SU-DHL-6 (cell line): ENCODE results near the gene KY.
"Not testable (repeated sequence)": the region's sequence is repeated elsewhere in the genome, so short reads cannot be mapped to it uniquely, and the experiment has no call there.

Experiments
- H2AFZ ChIP-seq: fragments of 200-600 bp; sonication (generic); 2 replicates; pipeline ENCODE4 v1.6.1; 2014; ENCODE audit warnings: low read depth, mild to moderate bottlenecking, moderate library complexity, mixed read lengths, antibody characterized with exemption, low read length; ENCODE audit not compliant: severe bottlenecking
- H3F3A ChIP-seq: fragments of 200-600 bp; shearing (Covaris generic); 2 replicates; pipeline ENCODE4 v1.6.0; 2016; ENCODE audit warnings: antibody characterized with exemption, mild to moderate bottlenecking; ENCODE audit not compliant: insufficient read depth
- H3K27ac ChIP-seq: fragments of 200-600 bp; sonication (generic); 2 replicates; pipeline ENCODE4 v1.5.1; 2016; ENCODE audit warnings: low read depth, mild to moderate bottlenecking, low read length, moderate library complexity, mixed read lengths
- H3K27me3 ChIP-seq: fragments of 200-600 bp; sonication (generic), shearing (Covaris generic); 2 replicates; pipeline ENCODE4 v1.6.0; 2014; ENCODE audit warnings: mild to moderate bottlenecking, low read length
- H3K36me3 ChIP-seq: fragments of 200-600 bp; sonication (generic); 2 replicates; pipeline ENCODE4 v1.6.1; 2014; ENCODE audit warnings: mild to moderate bottlenecking, low read length, mixed read lengths
- H3K4me2 ChIP-seq: fragments of 300-600, 200-600 bp; shearing (Covaris generic), sonication (generic); 2 replicates; pipeline ENCODE4 v1.6.0; 2014; ENCODE audit warnings: low read length, low read depth, mild to moderate bottlenecking; ENCODE audit not compliant: poor library complexity, severe bottlenecking
- H3K4me3 ChIP-seq: fragments of 200-600 bp; sonication (generic); 2 replicates; pipeline ENCODE4 v1.5.1; 2014; ENCODE audit warnings: antibody characterized with exemption, low read length, mild to moderate bottlenecking, mixed read lengths; ENCODE audit not compliant: insufficient read depth, poor library complexity, severe bottlenecking
- H3K79me2 ChIP-seq: fragments of 200-600 bp; sonication (generic); 2 replicates; pipeline ENCODE4 v1.6.1; 2014; ENCODE audit warnings: mild to moderate bottlenecking, low read length, moderate library complexity; ENCODE audit not compliant: insufficient read depth
- H3K9ac ChIP-seq: fragments of 200-600 bp; sonication (generic); 2 replicates; pipeline ENCODE4 v1.7.0; 2014; ENCODE audit warnings: mild to moderate bottlenecking, low read length
- H3K9me2 ChIP-seq: fragments of 200-600 bp; sonication (generic); replicated peaks from 2 replicates; pipeline ENCODE4 v1.6.1; 2014; ENCODE audit warnings: low read length; ENCODE audit not compliant: insufficient read depth
- H3K9me3 ChIP-seq: fragments of 200-600 bp; sonication (generic); 2 replicates; pipeline ENCODE4 v1.6.1; 2014; ENCODE audit warnings: low read length, mixed read lengths; ENCODE audit not compliant: insufficient read depth
- H4K20me1 ChIP-seq: fragments of 200-600 bp; sonication (generic); 2 replicates; pipeline ENCODE4 v1.6.1; 2014; ENCODE audit warnings: low read depth, mild to moderate bottlenecking, antibody characterized with exemption, low read length, moderate library complexity, mixed read lengths
- CTCF ChIP-seq: fragments of 200-600 bp; sonication (generic); IDR thresholded peaks from one replicate; pipeline ENCODE4 v1.5.1; 2017; ENCODE audit warnings: antibody characterized with exemption, mild to moderate bottlenecking, low read length, moderate library complexity; ENCODE audit not compliant: insufficient read depth, poor library complexity, severe bottlenecking
- EZH2phosphoT487 ChIP-seq: fragments of 200-600 bp; sonication (generic), shearing (Covaris generic); conservative IDR thresholded peaks from 2 replicates; pipeline ENCODE4 v1.6.1; 2018; ENCODE audit warnings: mild to moderate bottlenecking, antibody characterized with exemption, low read length, moderate library complexity, mixed read lengths

Gene KY

DNA sequence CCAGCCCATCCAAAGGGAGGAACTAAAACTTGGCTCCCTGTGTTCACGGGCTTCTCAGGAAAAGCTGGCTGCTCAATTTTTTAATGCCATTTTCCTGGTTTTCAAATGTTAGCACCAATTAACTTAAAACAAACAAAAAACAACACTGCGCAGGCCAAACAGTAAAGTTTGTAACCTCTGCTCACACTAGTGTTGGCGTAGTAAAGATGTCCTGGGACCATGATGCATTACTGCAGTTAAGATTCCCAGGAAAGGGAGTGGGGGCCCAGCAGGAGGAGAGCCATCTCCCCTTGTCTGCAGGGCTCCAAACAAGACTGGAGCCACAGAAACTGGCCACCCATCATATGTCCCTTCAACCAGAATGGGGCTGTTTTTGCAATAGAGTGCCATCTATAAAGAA is 74.0 kb downstream of the KY start:
- Histone ChIP-seq H3K4me2 (no peak overlapping the region), H4K20me1 (no peaks in the 10 kb centered on the region), H3K36me3 (no peaks in the 10 kb centered on the region), H2AFZ (no peak overlapping the region), H3F3A (no peaks in the 10 kb centered on the region), H3K27ac (no peak overlapping the region), H3K9me3 (no peaks in the 10 kb centered on the region), H3K4me3 (no peak overlapping the region), H3K9me2 (no peaks in the 10 kb centered on the region), H3K9ac (no peak overlapping the region), H3K27me3 (no peaks in the 10 kb centered on the region), H3K79me2 (no peaks in the 10 kb centered on the region)
- TF ChIP-seq CTCF = no peak
- no peak for TF ChIP-seq EZH2phosphoT487

DNA sequence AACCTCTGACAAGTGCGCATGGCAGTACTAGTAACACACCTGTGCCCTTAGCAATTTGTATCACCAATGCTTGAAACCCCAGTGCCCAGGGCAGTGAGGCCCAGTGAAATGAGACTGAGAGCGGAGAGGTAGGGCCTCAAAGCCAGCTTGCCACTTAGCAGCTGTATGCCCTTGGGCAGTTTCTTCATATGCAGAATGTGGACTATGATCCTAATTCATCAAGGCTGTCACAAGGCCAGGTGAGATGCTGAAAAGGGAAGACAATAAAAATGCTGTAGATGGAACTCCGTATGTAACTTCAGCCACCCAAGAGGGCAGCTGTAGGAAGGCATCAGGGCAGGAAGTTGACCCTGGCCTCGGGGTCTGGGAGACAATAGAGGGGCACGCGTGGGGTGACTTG is 74.4 kb downstream of the KY start:
- H3K9me3 ChIP-seq = no peaks in the 10 kb centered on the region
- H3K27me3 ChIP-seq = no peaks in the 10 kb centered on the region
- no peak overlapping the region for H3K4me3 ChIP-seq
- no peak overlapping the region for H3K9ac ChIP-seq
- H3K9me2 ChIP-seq = no peaks in the 10 kb centered on the region
- H3K27ac ChIP-seq = no peak overlapping the region
- no peak overlapping the region for H2AFZ ChIP-seq
- H3F3A ChIP-seq = no peaks in the 10 kb centered on the region
- no peaks in the 10 kb centered on the region for H3K79me2 ChIP-seq
- H3K36me3 ChIP-seq = no peaks in the 10 kb centered on the region
- no peak overlapping the region for H3K4me2 ChIP-seq
- no peak for TF ChIP-seq EZH2phosphoT487
- TF ChIP-seq CTCF = no peak
- H4K20me1 ChIP-seq = no peaks in the 10 kb centered on the region

DNA sequence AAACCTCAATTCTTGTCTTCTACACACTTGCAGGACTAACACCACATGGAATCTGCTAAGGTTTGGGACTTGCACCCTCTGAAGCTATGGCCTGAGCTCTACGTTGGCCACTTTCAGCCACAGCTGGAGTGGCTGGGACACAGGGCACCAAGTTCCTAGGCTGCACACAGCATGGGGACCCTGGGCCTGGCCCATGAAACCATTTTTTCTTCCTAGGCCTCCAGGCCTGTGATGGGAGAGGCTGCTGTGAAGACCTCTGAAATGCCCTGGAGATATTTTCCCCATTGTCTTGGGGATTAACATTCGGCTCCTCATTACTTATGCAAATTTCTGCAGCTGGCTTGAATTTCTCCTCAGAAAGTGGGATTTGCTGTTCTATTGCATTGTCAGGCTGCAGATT is 80.9 kb downstream of the KY start:
- H4K20me1 ChIP-seq, H3K4me3 ChIP-seq, H3K27ac ChIP-seq, H3K9me2 ChIP-seq, H3F3A ChIP-seq, H2AFZ ChIP-seq, H3K9ac ChIP-seq, H3K9me3 ChIP-seq, H3K4me2 ChIP-seq, H3K27me3 ChIP-seq, H3K79me2 ChIP-seq, H3K36me3 ChIP-seq: not testable (repeated sequence)

DNA sequence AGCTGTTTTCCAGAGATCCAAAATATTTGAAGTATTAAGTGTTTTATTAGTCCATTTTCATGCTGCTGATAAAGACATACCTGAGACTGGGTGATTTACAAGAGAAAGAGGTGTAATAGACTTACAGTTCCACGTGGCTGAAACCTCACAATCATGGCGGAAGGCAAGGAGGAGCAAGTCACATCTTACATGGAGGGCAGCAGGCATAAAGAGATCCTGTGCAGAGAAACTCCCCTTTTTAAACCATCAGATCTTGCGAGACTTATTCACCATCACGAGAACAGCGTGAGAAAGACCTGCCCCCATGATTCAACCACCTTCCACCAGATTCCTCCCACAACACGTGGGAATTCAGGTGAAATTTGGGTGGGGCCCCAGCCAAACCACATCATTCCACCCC is 82.0 kb downstream of the KY start:
- peaks cover 5% of the 10 kb centered on the region; the same call in 1 of the 2 replicates for H3K9me3 ChIP-seq

More for the DNA sequence above, 82.0 kb downstream of the KY start:
- Histone ChIP-seq H3K9ac (no peak overlapping the region), H3K27me3 (no peaks in the 10 kb centered on the region), H3K79me2 (no peaks in the 10 kb centered on the region), H3K9me2 (no peaks in the 10 kb centered on the region), H3F3A (no peaks in the 10 kb centered on the region), H3K36me3 (no peaks in the 10 kb centered on the region), H3K4me2 (no peak overlapping the region), H3K27ac (no peak overlapping the region), H4K20me1 (no peaks in the 10 kb centered on the region), H3K4me3 (no peak overlapping the region), H2AFZ (no peak overlapping the region)
- TF ChIP-seq EZH2phosphoT487 (no peak), CTCF (no peak)
